ENCODE data around the gene BHMT.
"Not testable (repeated sequence)": the region's sequence is repeated elsewhere in the genome, so short reads cannot be mapped to it uniquely, and the experiment has no call there.

The BHMT gene

GRCh38 chr5:79112703-79113058 lies 1.1 kb downstream of the BHMT start:
- DNase-seq: no peak

- no peak for DNase-seq
These were observed 7.9 kb downstream of the BHMT start for GRCh38 chr5:79119486-79119885.

- DNase-seq: no peak
These were observed 8.6 kb downstream of the BHMT start for GRCh38 chr5:79120221-79120620.

DNA sequence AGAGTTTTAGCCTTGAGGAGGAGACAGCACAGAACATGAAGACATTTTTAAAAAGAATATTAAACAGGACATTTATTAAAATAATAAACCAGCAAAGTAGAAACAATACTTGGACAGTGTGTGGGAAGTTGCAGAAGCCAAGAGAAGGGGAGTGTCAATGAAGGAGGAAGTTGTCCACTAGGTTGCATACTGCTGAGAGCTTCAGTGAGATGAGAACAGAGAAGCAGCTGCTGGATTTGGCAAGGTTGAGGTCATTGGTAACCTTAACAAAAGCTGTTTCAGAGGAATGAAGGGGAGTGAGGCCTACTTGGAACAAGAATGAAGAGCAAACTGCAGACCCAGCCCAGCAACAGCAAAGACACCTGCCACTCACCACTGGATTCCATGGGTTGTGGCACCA lies 11.4 kb downstream of the BHMT start:
- no peak for DNase-seq

GRCh38 chr5:79124607-79125006 lies 13.0 kb downstream of the BHMT start:
- no peak for DNase-seq

- DNase-seq: no peak
These were observed 19.2 kb downstream of the BHMT start for GRCh38 chr5:79130781-79131180.

GRCh38 chr5:79133121-79133656 lies 21.6 kb downstream of the BHMT start:
- no peak for DNase-seq

DNA sequence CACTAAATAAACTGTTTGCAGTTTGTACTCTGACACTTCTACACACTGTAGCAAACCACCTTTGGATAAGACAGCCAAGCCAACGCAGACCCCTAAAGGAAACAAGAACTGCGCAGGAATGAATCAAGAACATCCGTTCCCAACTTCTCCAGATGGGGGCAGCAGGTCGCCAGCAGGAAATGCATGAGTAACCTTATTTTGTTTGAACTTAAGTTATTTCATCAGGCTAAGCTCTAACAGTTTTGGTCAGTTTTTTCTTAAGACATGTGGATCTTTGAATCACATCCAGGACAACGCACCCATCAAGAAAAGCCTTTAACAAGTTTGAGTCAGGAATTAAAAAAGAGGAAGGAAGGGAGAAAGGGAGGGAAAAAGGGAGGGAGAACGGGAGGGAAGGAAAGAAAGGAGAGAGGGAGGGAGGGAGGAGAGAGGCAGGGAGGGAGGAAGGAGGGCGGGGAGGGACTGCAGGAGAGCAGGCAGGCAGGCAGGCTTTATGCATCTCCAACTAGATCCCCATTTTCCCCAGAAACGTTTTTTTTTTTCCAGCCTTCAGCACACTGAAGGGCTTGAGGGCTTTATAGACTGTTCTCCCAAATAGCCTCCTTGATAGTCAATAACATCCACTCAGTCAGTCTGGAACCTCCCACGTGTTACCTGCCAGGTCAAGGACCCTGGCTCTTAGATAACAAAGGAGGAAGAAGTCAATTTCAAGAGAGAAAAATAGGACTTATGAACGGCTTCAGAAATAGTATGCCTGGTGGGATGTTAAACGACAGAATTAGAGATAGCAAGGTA lies 22.2 kb downstream of the BHMT start:
- peak; percentile 57 to 62 for DNase-seq

DNA sequence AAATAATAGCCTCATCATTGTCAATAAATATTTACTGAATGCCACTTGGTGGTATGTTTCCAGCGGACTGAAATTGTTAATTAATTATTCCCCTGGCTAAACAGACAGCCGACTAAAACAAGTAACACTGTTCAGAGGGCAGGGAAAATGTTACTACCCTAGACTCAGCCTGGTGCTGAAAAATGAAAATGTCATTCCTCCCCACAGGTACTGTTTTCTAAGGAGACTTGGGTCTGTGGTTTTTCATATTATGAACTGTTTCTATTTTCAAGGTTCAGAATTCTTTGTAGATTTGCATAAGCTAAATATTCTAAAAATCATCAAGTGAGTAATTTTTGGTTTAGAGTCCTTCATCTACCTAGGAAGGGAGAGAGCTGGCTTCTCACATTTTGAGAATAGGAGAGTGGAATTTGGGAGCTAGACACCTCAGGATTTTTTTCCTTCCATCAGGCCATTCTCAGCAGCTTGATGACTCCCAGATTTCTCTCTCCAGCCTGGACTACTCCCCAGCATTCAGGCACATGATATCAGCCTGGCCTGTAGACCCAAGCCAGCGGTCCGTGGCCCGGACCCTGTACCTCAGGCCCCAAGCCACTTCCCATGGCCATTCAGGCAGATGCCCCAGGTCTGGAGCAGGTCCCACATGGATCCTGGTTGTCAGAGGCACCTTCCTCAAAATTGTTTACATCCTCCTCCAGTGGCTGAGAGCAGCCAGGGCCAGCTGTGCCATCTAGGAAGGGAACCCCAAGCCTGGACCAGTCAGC lies 24.4 kb downstream of the BHMT start:
- DNase-seq: no peak

DNA sequence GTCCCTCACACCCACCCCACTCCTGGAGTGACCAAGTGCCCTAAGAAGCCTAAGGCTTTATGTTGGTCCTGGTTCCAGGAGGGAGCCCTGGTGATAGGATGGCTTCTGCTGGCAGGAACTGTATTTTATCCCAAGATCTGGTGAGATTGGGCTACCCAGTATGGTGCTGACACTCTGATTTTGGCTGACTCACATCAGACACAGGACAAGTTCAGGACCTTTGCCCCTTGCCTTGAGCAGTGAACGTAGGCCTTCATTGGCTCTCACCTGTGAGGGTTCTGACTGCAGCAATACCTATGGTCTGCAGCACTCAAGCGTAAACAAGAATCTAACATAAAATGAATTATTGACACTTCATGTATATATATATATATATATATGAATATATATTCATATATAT lies 25.0 kb downstream of the BHMT start:
- no peak for DNase-seq

DNA sequence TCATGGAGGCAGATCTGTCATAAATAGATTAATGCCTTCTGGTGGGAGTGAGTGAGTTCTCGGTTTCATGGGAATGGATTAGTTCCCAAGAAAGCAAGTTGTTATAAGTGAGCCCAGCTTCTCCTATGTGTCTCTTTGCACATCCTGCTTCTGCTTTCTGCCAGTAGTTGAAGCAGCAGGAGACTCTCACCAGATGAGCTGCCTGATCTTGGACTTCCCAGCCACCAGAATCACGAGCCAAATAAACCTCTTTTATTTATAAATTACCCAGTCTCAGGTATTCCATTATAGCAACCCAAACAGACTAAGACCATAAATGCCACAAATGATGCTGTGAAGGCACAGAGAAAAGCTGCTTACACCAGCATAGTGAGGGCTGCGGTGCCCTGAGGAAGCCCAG lies 28.9 kb downstream of the BHMT start:
- no peak for DNase-seq

GRCh38 chr5:79143684-79144379 lies 32.2 kb downstream of the BHMT start:
- DNase-seq: no peak

DNA sequence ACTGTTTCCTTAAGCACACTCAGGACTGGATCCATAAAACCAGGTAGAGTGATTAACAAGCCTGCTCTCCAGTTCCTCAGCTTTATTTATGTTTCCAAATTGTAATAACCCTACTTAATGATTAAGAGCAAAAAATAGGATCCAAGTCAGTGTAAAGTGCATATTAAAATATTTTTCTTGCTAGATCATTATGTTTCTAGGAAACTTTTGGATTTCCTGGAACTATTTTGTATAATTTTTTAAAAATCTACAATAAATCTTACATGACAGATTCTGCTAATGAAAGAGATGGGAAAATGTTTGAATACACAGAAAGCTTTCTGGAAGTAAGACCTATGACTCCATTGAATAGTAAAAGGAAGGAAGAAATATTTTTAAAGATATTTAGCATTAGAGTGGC lies 35.5 kb downstream of the BHMT start:
- no peak for DNase-seq

DNA sequence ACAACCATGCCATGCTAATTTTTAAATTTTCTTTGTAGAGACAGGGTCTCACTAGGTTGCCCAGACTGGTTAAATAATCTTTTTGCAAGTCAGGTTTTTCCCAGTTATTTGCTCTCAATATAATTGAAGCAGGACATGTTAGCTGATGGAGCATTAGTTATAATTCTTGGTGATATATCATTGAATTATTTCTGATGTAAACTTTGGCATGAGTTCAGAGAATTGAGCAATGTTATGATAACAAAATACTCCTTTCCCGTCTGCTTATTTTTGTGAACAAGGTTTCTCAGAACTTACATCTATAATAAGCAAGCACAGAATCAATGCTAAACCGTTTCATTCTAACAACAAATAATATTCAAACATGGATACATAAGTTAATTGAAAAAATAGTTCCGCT lies 37.8 kb downstream of the BHMT start:
- no peak for DNase-seq

DNA sequence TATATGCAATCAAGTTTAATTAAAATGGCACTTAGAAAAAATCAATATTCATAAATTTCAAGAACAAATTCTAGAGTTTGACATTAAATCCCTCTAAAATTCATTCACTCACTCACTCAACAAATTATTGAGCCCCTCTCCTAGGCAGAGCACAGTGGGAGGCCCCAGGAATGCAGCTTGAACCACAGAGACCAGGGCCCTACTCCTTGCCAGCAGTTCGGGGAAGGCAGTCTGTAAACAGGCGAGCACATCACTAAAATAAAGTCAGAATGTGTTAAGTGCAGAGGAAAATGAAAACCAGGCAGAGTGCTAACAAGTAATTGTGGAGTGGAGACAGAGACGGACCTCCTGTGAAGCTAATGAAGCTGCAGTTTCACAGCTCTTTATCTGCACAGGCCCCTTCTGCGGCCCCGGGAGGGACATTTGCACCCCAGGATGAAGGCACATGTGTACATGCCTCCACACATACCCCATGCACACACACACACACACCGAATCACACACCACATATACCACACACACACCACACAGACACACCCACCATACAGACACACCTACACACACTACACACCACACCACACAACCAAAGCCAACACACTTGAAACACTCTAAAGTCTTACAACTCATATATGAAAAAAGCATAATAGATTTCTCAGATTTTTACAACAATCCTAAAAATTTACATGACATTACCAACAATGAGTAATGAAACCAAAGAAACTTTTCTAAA lies 40.5 kb downstream of the BHMT start:
- no peak for DNase-seq

DNA sequence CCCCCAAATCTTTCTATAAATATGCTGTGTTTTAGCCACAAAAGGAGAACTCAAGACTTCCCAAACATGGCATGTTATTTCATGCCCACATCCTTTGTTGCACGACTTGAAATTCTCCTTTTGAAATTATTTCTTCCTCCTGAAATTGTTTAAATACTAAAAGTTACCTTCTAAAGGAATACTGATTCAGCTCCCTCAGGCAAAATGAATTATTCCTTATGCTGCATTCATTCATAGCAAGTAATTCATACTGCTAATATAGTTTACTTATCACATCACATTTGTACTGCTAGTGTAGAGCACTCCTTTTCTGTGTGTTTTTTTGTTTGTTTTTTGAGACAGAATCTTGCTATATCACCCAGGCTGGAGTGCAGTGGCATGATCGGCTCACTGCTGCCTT lies 45.7 kb downstream of the BHMT start:
- DNase-seq: no peak

- DNase-seq: not testable (repeated sequence)
These were observed 50.0 kb downstream of the BHMT start for GRCh38 chr5:79161647-79162046.

DNA sequence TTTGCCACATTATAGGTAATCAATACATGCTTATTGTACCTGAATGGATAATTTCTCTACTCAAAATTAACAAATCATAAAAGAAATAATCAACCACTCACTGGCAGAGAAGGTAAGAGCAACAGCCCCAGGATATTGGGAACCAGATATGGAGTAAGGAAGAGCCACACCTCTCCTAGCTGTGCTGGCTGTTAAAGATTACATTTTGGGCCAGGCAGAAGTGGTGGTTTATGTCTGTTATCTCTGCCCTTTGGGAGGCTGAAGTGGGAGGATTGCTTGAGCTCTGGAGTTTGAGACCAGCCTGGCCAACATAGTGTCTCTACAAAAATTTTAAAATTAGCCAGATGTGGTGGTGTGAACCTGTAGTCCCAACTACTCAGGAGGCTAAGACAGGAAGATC lies 56.4 kb downstream of the BHMT start:
- DNase-seq: no peak

DNA sequence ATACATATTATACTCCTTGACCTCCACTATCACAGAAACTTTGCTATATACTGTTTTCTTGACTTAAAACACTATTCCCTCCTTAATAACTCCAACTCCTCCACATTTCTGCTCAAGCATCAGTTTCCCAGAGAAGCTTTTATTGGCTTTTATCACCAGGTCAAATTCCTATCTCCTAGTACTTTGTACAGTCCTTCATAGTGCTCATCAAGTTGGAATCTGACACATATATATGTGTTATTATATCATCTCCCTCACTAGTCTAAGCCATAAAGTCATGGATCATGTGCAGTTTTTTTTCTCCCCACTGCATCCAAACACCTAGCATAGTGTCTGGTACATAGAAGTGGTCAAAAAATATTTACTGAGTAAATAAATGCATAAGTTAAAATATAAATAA lies 59.1 kb downstream of the BHMT start:
- no peak for DNase-seq

- DNase-seq: no peak
These were observed 60.1 kb downstream of the BHMT start for GRCh38 chr5:79171635-79172245.

DNA sequence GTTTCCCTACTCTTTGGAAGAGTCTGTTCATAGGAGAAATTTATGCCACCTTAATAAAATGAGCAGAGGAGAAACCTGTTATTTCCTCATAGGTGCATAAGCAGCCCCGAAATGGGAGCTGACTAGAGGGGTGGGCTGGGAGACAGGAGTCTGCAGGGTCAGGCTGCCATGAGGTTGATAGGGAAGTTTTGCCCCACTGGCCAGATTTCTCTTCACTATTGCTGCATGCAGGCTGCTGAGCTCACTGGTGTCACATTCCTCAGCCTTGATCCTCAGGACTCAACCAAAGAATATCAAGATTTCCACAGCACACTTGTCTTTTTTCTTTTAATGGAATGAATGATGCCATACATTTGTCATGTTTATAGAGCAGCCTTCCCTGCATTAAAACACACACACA lies 60.7 kb downstream of the BHMT start:
- DNase-seq: no peak

DNA sequence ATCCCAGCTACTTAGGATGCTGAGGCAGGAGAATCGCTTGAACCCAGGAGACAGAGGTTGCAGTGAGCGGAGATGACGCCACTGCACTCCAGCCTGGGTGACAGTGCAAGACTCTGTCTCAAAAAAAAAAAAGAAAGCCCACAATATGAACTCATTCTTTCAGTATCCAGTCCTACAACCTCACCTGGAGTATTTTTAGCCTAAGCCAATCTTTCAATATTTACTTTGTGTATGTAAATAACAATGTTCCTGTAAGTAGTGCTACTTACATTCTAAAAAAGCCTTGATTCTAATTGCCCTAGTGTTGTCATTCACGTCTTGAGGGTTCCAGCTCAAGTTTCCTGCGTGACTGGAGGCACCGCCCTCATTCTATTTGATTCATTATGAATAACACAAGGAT lies 62.0 kb downstream of the BHMT start:
- DNase-seq: no peak

DNA sequence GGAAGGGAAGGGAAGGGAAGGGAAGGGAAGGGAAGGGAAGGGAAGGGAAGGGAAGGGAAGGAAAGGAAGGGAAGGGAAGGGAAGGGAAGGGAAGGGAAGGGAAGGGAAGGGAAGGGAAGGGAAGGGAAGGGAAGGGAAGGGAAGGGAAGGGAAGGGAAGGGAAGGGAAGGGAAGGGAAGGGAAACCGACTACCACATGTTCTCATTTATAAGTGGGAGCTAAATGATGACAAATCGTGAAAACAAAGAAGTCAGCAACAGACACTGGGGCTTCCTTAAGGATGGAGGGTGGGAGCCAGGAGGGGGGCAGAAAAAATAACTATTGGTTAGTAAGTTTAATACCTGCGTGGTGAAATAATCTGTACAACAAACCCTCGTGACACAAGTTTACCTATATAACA lies 68.8 kb downstream of the BHMT start:
- not testable (repeated sequence) for DNase-seq

All from activated CD4-positive, alpha-beta T cell treated with anti-CD3 and anti-CD28 coated beads, Interleukin-2, amount 50 U/mL, for 4 hours (primary cell).